GM12892 (cell line): ENCODE data around the gene PRR23E.

ENCODE experiments used
- POLR2A ChIP-seq: IDR thresholded peaks from 2 replicates; pipeline ENCODE4 v1.6.1; 2011; ENCODE audit warnings: low read depth, low read length, control low read depth
- POLR2AphosphoS5 ChIP-seq: IDR thresholded peaks from 2 replicates; pipeline ENCODE4 v1.6.1; 2011; ENCODE audit warnings: low read depth, low read length, control low read depth
- TAF1 ChIP-seq: IDR thresholded peaks from 2 replicates; pipeline ENCODE4 v1.6.1; 2011; ENCODE audit warnings: low read depth, mild to moderate bottlenecking, control low read depth, low read length, borderline replicate concordance

GRCh38 chr3:127185268-127185667, 7.7 kb upstream of the PRR23E start:
- TF ChIP-seq POLR2A (no peak), TAF1 (no peak), POLR2AphosphoS5 (no peak)
